Fibroblast of lung (primary cell): Measurements from ENCODE around the gene SEC11A. TPM values are rescaled to one million over a fixed set of nuclear protein-coding genes. Genes with fewer than 3 reads are reported as not detected.

Source experiments
- DNase-seq, 2 donors: peaks; one replicate each; pipeline versions ENCODE4 v3.0.0 to v3.0.0-alpha.2; 2010; ENCODE audit warnings: low read depth in 2 of 2
- H2AFZ ChIP-seq: 2 replicates; pipeline ENCODE4 v1.5.1; 2012; ENCODE audit warnings: low read length, control low read depth, inconsistent platforms
- H3K27ac ChIP-seq: 2 replicates; pipeline ENCODE4 v1.5.1; 2011; ENCODE audit warnings: low read length, control low read depth; ENCODE audit not compliant: insufficient read depth
- H3K27me3 ChIP-seq: 2 replicates; pipeline ENCODE4 v1.5.1; 2011; ENCODE audit warnings: mild to moderate bottlenecking, low read length; ENCODE audit not compliant: control insufficient read depth, insufficient read depth
- H3K36me3 ChIP-seq: 2 replicates; pipeline ENCODE4 v1.5.1; 2011; ENCODE audit warnings: low read length; ENCODE audit not compliant: control insufficient read depth, insufficient read depth
- H3K4me1 ChIP-seq: 2 replicates; pipeline ENCODE4 v1.5.1; 2011; ENCODE audit warnings: low read length; ENCODE audit not compliant: control insufficient read depth, insufficient read depth; ENCODE audit errors: extremely low read depth
- H3K4me2 ChIP-seq: 2 replicates; pipeline ENCODE4 v1.5.1; 2011; ENCODE audit warnings: low read length, control low read depth; ENCODE audit not compliant: insufficient read depth; ENCODE audit errors: extremely low read depth
- H3K4me3 ChIP-seq, 4 experiments: fragments of 200-600 bp in 1 of 4; sonication (generic) in 1 of 4; replicated peaks in 1 of 4; 2 replicates each; pipeline ENCODE4 v1.5.1; 2011 to 2016; ENCODE audit warnings: low read length in 4 of 4, low read depth in 3 of 4, mild to moderate bottlenecking in 3 of 4, control low read depth in 2 of 4, inconsistent platforms in 1 of 4, mixed read lengths in 1 of 4; ENCODE audit not compliant: insufficient read depth in 1 of 4; ENCODE audit errors: control extremely low read depth in 1 of 4
- H3K79me2 ChIP-seq: 2 replicates; pipeline ENCODE4 v1.5.1; 2012; ENCODE audit warnings: mild to moderate bottlenecking, low read length, inconsistent platforms; ENCODE audit not compliant: control insufficient read depth, insufficient read depth
- H3K9ac ChIP-seq: 2 replicates; pipeline ENCODE4 v1.5.1; 2011; ENCODE audit warnings: mild to moderate bottlenecking, low read length, control low read depth; ENCODE audit not compliant: insufficient read depth
- H3K9me3 ChIP-seq: 2 replicates; pipeline ENCODE4 v1.5.1; 2012; ENCODE audit warnings: low read depth, low read length; ENCODE audit not compliant: control insufficient read depth, insufficient read depth
- H4K20me1 ChIP-seq: 2 replicates; pipeline ENCODE4 v1.5.1; 2011; ENCODE audit warnings: low read length; ENCODE audit not compliant: control insufficient read depth, insufficient read depth; ENCODE audit errors: extremely low read depth
- CTCF ChIP-seq, 2 donors: IDR thresholded peaks in 1 of 2; conservative IDR thresholded peaks in 1 of 2; 1 replicate in 1 of 2; 2 replicates in 1 of 2; pipeline ENCODE4 v1.5.1; 2011 to 2012; ENCODE audit warnings: low read length in 2 of 2, control low read depth in 1 of 2, inconsistent platforms in 1 of 2, low read depth in 1 of 2, mild to moderate bottlenecking in 1 of 2
- EZH2 ChIP-seq: IDR thresholded peaks from 2 replicates; pipeline ENCODE4 v1.5.1; 2012; ENCODE audit warnings: low read length, control low read depth, mild to moderate bottlenecking; ENCODE audit errors: missing control alignments
- polyA plus RNA-seq, 2 donors: library from polyadenylated mRNA; depleted of rRNA in 1 of 2; stranded (reverse) in 1 of 2; unstranded in 1 of 2; fragments of >200 nt; gene quantifications; 2 replicates each; pipeline ENCODE4 v1.2.1, GENCODE V29; 2011 to 2012; ENCODE audit warnings: missing spikeins in 1 of 2
- total RNA-seq: library from RNA; depleted of rRNA; stranded (reverse); fragments of >200 nt; gene quantifications from 2 replicates; pipeline ENCODE4 v1.2.1, GENCODE V29; 2014

The SEC11A gene
- total and polyA plus RNA-seq, 2 donors (not counting 1 experiment from before 2014, with no cell fraction given), result 243 to 263 TPM

GRCh38 chr15:84666373-84666772, 49.6 kb downstream of the SEC11A start:
- no peaks in the 10 kb centered on the region for H3K27me3 ChIP-seq
- no peak for TF ChIP-seq CTCF (conservative IDR thresholded peaks at IDR 0.05 in 1 of 2, IDR thresholded peaks at IDR 0.05 in 1 of 2; ENCODE audit: low read depth in 1 of 2, low read length in 2 of 2)
- TF ChIP-seq EZH2, result no peak
- H2AFZ ChIP-seq, result no peak overlapping the region
- H3K4me1 ChIP-seq, result peaks cover 6% of the 10 kb centered on the region
- H3K4me3 ChIP-seq, result no peak overlapping the region
- no peak for DNase-seq
- H3K27ac ChIP-seq, result no peak overlapping the region
- H3K36me3 ChIP-seq, result peaks cover 6% of the 10 kb centered on the region
- no peak overlapping the region for H3K4me2 ChIP-seq
- no peaks in the 10 kb centered on the region for H3K79me2 ChIP-seq
- no peak overlapping the region for H3K9ac ChIP-seq
- no peaks in the 10 kb centered on the region for H3K9me3 ChIP-seq
- no peaks in the 10 kb centered on the region for H4K20me1 ChIP-seq

GRCh38 chr15:84661001-84661400, 54.9 kb downstream of the SEC11A start:
- no peak for DNase-seq
- no peaks in the 10 kb centered on the region for H3K79me2 ChIP-seq
- no peak overlapping the region for H3K27ac ChIP-seq
- peaks cover 2% of the 10 kb centered on the region for H3K4me1 ChIP-seq
- no peak overlapping the region for H2AFZ ChIP-seq
- no peaks in the 10 kb centered on the region for H4K20me1 ChIP-seq
- no peaks in the 10 kb centered on the region for H3K9me3 ChIP-seq
- H3K36me3 ChIP-seq, result peaks cover 6% of the 10 kb centered on the region
- no peaks in the 10 kb centered on the region for H3K27me3 ChIP-seq
- no peak overlapping the region for H3K4me3 ChIP-seq
- no peak overlapping the region for H3K9ac ChIP-seq
- H3K4me2 ChIP-seq, result no peak overlapping the region
- TF ChIP-seq EZH2, result no peak
- no peak for TF ChIP-seq CTCF (conservative IDR thresholded peaks at IDR 0.05 in 1 of 2, IDR thresholded peaks at IDR 0.05 in 1 of 2; ENCODE audit: low read depth in 1 of 2, low read length in 2 of 2)

GRCh38 chr15:84659904-84660781, 55.8 kb downstream of the SEC11A start:
- Histone ChIP-seq H4K20me1 (no peaks in the 10 kb centered on the region), H3K36me3 (peaks cover 2% of the 10 kb centered on the region)

More at GRCh38 chr15:84659904-84660781, 55.8 kb downstream of the SEC11A start:
- no peak overlapping the region for H2AFZ ChIP-seq
- no peaks in the 10 kb centered on the region for H3K79me2 ChIP-seq
- H3K27me3 ChIP-seq, result no peaks in the 10 kb centered on the region
- H3K27ac ChIP-seq, result no peak overlapping the region
- no peak for DNase-seq
- no peak overlapping the region for H3K9ac ChIP-seq
- no peak overlapping the region for H3K4me2 ChIP-seq
- no peaks in the 10 kb centered on the region for H3K9me3 ChIP-seq
- H3K4me1 ChIP-seq, result peaks cover 2% of the 10 kb centered on the region
- TF ChIP-seq EZH2 (no peak), CTCF (conservative IDR thresholded peaks at IDR 0.05 in 1 of 2, IDR thresholded peaks at IDR 0.05 in 1 of 2; ENCODE audit: low read depth in 1 of 2, low read length in 2 of 2) (no peak)
- no peak overlapping the region for H3K4me3 ChIP-seq
